HG03457 (cell line): ENCODE results near the gene MMP11.
"Not testable (repeated sequence)": the region's sequence is repeated elsewhere in the genome, so short reads cannot be mapped to it uniquely, and the experiment has no call there.

ENCODE experiments used
- ATAC-seq: cut with Tn5 transposase; IDR thresholded peaks from one replicate; pipeline ENCODE4 v1.9.1; 2021; ENCODE audit warnings: moderate number of reproducible peaks; ENCODE audit not compliant: unreplicated experiment

Gene MMP11

DNA sequence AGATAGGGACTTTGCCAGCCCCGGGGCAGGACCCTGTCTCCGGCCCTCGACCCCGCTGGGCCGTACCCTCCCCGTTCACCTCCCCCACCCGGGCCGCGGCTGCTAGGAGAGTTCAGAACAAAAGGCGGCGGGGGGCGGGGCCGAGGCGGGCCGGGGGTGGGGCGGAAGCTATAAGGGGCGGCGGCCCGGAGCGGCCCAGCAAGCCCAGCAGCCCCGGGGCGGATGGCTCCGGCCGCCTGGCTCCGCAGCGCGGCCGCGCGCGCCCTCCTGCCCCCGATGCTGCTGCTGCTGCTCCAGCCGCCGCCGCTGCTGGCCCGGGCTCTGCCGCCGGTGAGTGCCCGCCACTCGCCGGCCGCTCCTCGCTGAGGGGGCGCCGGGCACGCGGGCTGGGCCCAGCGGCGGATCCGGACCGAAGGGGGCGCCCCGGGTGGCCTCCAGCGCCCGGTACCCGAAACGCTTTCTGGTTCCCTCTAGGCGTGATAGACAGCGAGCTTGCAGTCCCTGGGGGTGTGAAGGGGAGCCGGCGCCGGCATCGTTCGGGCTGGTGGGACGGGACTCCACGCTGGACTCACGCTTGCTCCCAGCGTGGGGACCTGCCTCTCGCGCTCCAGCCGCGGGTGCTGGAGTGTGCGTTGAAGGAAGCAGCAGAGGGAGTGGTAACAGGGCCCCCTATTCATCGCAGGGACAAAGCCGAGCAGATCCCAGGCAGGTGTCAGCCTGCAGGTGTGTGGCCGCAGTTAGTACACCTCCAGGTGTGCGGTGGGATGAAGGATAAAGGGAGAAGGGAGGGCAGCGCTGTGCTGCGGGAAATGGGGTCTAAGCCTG is at the start of gene MMP11:
Gene MMP11 (plus strand): TSS at position 201 of the 825 bp plus-strand sequence. CDS start 22 bp downstream, at position 223.
- no peak for ATAC-seq

DNA sequence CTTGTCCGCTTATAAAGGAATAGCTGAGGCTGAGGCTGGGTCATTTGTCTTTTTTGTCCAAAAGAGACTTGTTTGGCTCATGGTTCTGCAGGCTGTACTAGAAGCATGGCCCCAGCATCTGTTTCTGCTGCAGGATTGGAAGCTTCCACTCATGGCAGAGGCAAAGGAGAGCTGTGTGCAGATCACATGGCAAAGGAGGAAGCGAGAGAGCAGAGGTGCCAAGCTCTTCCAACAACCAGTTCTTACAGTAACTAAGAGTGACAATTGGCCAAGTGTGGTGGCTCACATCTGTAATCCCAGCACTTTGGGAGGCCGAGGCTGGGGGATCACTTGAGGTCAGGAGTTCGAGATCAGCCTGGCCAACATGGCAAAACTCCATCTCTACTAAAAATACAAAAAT is 44.5 kb upstream of the MMP11 start:
- not testable (repeated sequence) for ATAC-seq

DNA sequence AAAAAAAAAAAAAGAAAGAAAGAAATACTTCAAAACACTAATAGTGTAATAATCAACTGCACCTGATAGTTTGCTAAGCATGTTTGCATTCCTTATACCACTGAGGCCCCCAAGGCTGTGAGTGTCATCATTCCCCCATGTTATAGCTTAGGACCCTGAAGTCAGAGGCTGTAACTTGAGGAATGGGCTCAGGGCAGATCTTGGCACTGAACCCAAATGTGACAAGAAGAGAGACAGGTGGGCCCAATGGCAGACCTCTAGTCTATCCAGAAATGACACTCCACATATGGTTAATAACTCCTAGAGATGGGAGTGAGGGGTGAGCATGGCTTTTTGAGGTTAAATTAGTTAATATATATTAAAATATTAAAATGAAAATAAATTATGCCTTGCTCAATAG is 35.0 kb upstream of the MMP11 start:
- ATAC-seq: no peak

GRCh38 chr22:23742505-23743264 is 30.0 kb upstream of the MMP11 start:
- ATAC-seq: no peak

DNA sequence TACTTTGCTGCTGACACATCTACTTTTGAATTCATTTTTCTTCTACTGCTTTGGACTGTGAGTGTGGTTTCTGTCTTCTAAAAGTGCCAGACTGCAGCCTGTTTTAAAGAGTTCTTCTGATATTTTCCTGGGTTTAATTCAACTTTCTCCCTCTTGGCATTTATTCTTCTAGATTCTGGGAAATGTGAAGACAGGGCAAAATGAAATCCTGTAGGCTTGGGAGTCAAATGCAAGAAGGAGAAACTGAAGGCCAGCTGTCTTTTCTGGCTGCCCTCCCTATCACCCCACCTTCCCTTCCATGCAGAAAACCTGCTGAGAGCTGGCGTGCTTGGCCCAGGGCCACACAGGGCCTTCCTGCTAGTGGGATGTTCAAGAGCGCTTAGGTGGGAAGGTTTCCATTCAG is 29.3 kb upstream of the MMP11 start:
- no peak for ATAC-seq

DNA sequence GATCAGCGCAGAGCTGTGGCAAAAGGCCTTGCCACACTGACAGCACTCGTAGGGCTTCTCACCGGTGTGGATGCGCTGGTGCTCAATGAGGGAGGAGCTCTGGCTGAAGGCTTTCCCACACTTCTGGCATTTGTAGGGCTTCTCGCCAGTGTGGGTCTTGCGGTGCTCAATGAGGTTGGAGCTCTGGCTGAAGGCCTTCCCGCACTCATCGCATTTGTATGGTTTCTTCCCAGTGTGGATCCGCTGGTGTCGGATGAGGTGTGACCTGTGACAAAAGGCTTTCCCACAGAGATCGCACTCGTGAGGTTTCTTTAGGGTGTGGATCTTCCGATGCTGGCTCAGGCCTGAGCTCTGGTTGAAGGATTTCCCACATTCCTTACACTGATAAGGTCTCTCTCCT is 28.6 kb upstream of the MMP11 start:
- no peak for ATAC-seq

DNA sequence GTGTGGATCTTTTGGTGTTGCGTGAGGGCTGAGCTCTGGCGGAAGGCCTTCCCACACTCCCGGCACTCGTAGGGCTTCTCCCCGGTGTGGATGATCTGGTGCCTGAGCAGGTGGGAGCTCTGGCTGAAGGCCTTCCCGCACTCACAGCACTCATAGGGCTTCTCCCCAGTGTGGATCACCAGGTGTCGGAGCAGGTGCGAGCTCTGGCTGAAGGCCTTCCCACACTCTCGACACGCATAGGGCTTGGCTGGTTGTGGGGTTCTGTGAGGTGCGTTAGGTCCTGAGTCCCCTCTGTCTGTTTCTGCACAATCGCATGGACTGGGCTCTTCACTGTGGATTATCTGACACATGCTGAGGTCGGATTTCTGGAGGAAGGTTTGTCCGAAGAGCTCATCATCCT is 28.2 kb upstream of the MMP11 start:
- no peak for ATAC-seq

- ATAC-seq: no peak
These were observed 26.9 kb upstream of the MMP11 start for GRCh38 chr22:23745791-23746190.

DNA sequence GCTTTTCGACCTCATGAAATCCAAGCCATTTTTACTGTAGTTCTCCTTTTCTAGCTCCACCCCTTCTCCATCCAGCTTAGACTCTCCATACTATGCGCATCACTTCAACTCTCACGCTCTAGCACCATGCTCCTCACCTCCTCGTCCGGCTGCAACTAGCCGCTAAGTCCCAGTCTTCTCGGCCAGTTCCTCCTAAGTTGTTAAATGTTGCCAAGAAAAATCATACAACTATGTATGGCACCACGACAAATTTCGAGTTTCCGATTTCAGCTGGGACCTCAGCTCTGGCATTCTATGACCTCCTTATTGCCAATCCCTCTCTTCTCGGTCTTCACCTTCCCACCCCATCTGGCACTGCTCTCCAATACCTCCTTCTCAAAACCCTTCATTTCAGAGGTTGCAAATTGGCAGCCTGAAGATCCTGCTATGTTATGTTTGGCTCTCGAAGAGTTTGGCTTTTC is 22.8 kb upstream of the MMP11 start:
- ATAC-seq: no peak

GRCh38 chr22:23750367-23750713 is 22.3 kb upstream of the MMP11 start:
- no peak for ATAC-seq

DNA sequence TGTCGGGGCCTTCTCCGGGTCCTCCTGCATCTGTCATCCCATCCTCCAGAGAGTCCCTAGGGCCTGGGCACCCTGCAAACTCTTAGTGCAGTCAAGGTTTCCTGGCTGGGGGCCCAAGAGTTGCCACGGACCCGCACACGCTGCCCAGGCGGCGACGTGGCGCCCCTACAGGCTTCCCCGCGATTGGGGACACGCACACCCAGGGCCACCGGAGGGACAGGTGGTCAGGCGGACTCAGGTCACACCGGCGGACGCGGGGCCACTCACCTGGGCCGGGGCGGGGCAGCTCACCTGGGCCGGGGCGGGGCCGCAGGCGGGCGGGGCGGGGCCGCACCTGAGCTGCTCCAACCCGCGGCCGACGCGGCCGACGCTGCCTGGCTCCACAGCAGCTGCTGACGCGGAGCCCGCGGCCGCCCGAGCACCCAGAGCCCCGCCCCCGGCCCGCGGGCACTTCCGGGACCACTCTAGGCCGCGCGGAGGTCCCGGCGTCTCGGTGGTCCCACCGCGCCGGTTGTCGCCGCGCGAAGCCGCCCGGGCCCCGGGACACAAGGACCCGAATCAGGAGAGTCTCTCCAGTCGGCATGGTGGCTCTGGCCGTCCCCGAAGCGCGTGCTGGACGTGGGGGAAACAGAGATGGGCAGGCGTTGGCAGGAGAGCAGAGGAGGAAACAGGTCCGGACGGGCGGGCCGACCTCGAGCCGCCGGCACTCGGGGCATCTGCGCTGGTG is 21.8 kb upstream of the MMP11 start, which contains the start of gene ZNF70:
Gene ZNF70 (minus strand): TSS at position 399 of the 727 bp plus-strand sequence. CDS start 5,972 bp downstream, outside the sequence.
- ATAC-seq: no peak

- ATAC-seq: no peak
These were observed 21.1 kb upstream of the MMP11 start for GRCh38 chr22:23751441-23751996.

GRCh38 chr22:23752090-23752691 is 20.5 kb upstream of the MMP11 start:
- no peak for ATAC-seq

DNA sequence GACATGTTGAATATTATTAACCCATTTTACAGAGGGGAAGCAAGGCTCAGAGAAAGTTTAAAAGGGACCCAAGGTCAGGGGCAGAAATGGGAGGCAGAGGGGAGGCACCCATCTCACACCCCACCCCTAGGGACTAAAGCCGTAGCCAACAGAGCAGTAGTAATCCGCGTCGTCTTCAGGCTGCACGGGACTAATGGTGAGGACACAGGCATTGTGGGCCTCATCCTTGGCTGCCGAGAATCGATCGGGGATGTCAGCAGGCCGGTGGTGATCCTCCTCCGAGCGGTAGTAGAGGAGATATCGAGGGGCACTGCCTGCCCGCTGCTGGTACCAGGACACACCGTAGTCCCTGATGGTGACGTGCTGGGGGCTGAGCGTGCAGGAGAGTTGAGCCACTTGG is 19.9 kb upstream of the MMP11 start:
- ATAC-seq: no peak

GRCh38 chr22:23753385-23753784 is 19.3 kb upstream of the MMP11 start:
- no peak for ATAC-seq

- ATAC-seq: no peak
These were observed 18.3 kb upstream of the MMP11 start, which contains the start of gene VPREB3 for GRCh38 chr22:23754220-23754919. Gene VPREB3, minus strand, starts transcription at chr22:23754425. Its CDS starts 62 bp downstream, at chr22:23754363.

DNA sequence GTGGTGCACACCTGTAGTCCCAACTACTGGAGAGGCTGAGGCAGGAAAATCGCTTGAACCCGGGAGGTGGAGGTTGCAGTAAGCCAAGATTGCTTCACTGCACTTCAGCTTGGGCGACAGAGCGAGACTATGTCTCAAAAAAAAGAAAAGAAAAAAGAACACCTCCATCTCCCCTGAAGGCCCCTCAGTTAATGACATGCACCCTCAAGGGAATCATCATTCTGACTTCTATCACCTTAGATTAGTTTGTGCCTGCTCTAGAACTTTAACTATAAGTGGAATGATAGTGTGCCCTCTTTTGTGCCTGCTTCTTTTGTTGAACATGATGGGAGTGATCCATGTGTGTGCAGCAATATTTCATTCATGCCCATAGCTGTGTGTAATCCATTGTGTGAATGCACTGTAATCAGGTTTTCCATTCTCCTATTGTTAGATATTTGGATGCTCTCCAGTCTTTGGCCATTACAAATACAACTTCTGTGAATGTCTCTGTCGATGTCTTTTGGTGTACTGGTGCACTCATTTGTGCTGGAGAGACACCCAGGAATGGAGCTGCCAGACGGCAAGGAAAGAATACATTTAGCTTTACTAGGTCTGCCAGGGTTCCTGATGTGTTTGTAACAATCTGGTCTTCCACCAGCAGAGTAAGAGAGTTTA is 17.5 kb upstream of the MMP11 start:
- no peak for ATAC-seq

GRCh38 chr22:23755711-23756110 is 16.9 kb upstream of the MMP11 start:
- ATAC-seq: no peak

GRCh38 chr22:23756891-23757290 is 15.8 kb upstream of the MMP11 start:
- no peak for ATAC-seq
